Ureter (tissue), 1 donor: ENCODE data around the gene PLSCR3. TPM values are rescaled to one million over a fixed set of nuclear protein-coding genes. Genes with fewer than 3 reads are reported as not detected.

ENCODE experiments used
- DNase-seq: peaks from one replicate; pipeline ENCODE4 v3.0.0-alpha.2; 2020; ENCODE audit warnings: low spot score
- total RNA-seq: library from RNA; stranded (reverse); gene quantifications from one replicate; pipeline ENCODE4 v1.2.4, GENCODE V29; 2023
- donor health status: DM: yes; HTN: yes; CAD: no.

PLSCR3 gene
- total RNA-seq = 43.0 TPM

DNA sequence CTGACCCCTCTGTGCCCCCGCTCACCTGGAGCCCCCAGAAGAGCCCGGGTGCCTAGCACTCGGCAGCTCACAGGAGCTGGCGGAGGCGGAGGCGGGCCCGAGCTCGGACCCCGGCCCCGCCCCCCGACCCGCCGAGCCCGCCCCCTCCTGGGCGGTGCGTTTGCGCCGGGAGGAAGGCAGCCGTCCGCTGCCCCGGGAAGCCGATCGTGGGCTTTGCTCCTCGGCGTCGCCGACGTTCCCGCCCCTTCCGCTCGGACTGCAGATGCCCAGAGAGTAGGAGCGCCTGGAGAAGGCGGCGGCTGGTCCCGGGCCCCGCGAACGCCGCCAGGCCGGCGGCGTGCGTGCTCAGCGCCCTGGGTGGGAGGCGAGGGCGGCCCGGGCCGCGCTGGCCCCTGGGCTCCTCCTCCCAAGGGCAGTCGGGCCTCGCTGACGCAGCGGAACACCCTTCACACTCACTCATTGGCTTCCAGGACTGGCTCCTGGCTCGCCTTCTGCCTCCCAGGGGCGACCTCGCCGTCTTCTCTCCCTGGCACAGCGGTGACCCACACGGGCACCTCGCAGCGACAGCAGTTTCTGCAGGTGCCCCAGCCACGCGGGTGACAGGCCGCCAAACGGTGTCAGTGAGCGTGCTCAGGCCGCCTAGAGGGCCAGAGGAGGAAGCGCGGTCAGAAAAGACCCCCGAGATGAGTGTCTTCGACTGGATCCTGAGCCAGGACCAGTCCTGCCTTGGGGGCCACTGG is at the start of gene PLSCR3:
PLSCR3 (minus strand) TSS at position 74 of the 740 bp plus-strand sequence. CDS start 415 bp downstream, outside the sequence.
- peak; percentile 90 for DNase-seq

DNA sequence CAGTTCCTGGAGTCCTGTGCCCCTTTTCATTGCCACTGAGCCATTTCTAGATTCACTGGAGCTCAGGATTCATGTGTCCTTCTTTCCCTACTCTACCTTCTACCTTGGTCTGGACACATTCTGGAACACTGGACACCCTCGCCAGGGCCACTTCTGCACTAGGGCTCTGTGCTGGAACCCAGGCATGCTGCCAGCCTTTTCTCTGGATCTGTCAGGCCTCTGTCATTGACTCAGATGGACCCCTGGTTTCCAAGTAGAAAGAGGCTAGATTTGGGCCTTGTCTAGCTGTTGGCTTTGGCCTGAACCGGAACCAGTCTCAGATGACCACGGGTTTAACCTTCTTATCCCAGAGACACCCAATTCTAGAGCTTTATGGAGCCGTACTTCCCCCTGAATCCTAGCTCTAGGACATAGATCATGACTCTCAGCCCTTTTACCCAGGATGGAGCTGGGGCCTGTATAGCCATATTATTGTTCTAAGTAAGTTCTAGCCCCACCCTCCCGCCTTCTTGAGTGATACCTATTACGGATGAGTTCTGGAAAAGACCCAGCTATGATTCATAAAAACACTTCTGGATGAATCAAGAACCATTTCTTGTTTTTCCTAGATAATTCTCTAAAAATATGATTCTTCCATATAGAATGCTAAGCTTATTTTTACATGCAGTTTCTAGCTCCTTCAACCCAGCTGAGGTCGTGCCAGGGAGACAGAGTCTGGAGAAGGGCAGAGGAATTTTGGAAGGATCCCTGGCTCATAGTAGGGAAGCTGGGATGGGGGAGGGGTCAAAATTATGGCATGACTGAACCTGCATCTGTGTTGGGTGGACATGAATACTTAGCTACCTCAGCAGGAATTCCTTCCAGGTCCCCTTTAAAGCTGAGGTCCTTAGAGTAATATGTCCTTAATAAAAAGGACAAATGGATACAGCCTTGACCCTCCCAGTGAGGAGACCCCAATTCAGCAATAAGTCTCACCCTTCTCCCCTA is 49.5 kb upstream of the PLSCR3 start:
- DNase-seq = no peak

DNA sequence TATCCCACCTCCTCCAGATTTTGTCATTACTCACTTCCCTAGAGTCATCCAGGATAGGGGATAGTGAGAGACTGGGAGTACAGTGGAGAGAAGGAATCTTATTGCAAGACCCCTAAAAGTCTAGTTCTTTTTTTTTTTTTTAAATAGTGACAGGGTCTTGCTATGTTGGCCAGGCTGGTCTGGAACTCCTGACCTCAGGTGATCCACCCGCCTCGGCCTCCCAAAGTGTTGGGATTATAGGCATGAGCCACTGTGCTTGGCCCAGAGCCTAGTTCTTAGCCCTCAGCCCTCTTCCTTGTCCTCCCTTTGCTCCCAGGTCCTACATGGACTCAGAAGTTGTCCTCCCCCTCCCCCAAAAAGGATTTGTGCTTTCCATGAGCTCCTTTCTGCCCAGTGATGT is 47.8 kb upstream of the PLSCR3 start:
- no peak for DNase-seq

DNA sequence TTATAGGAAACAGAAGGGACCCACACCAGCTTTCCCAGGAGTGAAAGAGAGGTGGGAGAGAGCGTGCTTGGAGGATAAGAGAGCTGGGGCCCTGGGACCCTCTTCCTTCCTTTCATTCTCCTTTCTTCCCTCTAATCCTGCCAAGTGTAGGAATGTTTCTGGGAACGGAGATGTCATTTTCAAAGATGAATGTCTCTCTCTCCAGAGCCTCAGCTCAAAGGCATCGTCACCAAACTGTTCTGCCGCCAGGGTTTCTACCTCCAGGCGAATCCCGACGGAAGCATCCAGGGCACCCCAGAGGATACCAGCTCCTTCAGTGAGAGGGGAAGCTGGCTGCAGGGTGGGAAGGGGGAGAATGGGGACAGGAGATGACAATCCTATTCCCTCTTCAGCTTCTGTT is 46.9 kb upstream of the PLSCR3 start:
- DNase-seq = no peak

DNA sequence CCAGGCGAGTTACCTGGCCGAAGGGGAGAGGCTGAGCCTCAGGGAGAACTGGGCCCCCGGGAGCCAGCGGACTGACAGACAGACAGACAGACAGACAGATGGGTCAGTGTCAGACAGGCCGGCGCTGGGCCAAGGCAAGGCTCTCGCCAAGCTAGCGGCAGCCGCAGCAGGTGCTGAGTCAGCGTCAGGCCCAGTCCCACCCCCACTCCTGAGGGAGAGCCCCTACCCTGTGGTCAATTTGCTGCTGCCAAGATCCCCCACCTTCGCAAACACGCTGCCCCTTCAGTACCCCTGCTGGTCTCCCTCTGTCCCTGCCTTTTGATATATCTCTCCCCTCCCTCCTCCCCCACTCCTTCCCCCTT is 46.5 kb upstream of the PLSCR3 start:
- no peak for DNase-seq

DNA sequence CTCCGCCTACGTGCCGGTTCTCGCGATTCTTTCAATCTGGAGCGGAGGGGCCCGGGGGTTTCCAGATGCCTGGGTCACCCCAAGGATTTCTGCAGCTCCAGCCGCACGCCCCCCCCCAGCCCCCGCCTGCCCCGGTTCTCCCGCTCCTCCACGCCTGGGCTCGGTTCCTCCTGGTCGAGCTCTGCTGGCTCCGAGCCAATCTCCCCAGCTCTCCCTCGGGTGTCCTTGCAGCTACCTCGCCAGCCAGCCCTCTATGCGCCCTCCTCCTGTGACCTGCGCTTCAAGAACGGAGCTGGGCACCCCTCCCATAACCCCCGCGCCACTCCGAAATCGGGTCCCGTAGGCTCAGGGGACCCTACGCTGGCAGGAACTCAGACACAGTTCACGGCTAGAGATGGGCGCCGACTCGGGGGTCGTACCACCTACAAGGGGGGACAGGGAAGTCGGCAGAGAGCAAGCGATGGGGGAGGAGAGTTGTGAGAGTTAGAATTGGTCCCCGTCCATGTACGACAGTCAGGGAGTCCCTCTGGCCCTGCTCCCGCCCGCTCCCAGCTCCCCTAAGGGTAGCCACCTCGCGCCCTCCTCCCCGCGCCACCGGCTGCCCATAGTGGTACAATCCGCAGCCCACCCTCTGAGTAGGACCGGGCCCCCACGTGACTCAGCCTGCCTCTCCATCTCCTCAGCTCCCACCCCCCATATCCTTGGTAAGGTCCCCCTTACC is 45.9 kb upstream of the PLSCR3 start:
- peak; percentile 65 for DNase-seq

DNA sequence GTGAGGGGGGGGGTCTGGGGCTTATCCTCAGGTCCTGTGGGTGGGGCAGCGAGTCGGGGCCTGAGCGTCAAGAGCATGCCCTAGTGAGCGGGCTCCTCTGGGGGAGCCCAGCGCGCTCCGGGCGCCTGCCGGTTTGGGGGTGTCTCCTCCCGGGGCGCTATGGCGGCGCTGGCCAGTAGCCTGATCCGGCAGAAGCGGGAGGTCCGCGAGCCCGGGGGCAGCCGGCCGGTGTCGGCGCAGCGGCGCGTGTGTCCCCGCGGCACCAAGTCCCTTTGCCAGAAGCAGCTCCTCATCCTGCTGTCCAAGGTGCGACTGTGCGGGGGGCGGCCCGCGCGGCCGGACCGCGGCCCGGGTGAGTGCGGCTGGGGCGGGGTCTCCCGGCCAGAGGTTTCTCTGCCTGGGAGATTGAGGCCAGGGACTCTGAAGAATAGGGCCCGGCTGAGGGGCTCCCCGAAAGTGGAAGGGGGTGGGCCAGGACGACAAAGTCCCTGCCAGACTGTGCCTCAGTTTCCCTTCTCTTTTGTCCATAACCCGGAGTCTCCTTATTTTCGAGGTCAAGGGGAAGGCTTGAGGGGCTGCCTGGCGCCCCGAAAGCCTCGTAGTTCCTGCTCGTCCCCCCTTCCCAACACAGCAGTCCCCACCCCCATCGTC is 45.3 kb upstream of the PLSCR3 start, which contains the start of gene FGF11:
FGF11 (plus strand) TSS at position 51 of the 651 bp plus-strand sequence; CDS start at position 160, 109 bp downstream.
- no peak for DNase-seq

DNA sequence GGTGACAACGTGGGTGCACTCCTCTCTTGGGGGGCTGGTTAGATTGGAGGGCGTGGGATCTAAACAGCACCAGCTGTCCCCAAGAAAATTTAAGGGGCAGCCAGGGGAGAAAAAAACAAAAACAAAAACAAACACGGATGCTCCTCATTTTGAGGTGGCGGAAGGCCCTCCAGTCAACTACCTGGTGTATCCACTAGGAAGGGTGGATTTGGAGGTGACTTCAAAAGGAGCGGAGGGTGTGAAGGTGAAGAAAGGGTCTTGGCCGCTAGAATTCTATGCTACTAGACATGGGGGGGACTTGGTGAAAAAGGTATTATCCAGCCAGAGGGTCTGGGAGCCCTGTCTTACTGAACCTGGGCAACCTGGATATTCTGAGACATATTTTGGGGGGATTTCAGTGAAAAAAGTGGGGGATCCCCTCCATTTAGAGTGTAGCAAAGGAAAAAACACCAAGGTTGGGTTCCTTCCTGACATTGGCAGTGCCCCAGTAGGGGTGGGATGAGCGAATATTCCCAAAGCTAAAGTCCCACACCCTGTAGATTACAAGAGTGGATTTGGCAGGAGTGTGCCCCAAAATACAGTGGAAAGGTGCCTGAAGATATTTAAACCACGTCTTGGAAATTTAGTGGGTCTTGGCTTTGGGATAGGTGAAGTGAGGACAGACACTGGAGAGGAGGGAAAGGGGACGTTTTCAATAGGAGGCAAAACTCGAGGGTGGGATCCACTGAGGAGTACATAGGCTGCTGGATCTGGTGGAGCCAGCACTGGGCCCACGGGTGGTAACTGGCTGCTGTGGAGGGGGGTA is 44.5 kb upstream of the PLSCR3 start:
- no peak for DNase-seq

DNA sequence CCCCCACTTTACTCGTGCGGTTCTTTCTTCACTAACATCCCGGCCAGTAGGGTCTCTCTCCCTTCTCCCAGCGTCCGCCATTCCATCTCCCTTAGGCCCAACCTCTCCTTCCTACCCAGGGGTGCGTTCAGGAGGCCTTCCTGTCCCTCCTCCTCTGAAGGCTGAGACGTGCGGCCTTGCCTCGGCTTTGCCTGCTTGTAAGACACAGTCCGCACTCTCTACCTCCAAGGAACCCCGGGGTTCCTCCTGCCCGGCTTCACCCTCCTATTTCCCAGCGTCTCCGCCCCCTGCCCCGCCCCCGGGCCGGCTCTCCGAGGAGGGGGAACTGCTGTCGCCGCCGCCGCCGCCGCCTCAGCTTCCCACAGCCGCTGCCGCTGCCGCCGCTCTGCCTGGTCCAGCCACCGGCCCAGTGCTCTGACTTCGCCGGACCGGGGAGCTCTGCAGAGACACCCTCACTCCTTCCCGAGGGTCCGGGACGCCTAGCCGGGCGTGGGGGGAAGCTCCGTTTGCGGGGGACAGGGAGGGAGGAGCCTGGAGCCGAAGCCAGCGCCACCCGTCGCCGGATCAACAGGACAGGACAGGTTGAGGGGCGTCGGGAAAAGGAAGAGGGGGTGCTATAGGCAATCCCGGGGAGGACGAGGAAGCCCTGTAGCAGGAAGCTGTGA is 43.8 kb upstream of the PLSCR3 start:
- peak; percentile 69 for DNase-seq

DNA sequence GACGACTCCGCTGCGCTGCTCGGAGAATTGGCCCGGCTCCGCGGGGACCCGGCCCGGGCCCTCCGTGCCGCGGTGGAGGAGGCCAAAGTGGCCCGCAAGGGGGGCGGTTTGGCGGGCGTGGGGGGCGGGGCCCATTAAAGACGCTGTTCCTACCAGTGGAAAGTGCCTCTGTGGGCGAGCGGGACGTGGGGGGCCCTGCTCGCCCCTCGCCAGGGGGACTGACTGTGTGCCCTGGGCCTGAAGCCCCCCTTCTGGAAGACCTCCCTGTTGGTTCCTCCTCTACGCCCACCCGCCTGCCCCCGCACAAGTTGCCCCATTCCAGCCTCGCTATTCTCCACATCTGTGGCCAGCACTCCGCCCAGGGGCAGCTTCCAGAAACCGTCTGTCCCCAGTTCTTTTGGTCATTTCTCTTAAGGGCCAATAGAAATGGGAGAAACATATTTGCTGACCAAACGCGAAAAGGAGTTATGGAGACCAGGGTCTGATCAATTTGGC is 43.1 kb upstream of the PLSCR3 start:
- no peak for DNase-seq

DNA sequence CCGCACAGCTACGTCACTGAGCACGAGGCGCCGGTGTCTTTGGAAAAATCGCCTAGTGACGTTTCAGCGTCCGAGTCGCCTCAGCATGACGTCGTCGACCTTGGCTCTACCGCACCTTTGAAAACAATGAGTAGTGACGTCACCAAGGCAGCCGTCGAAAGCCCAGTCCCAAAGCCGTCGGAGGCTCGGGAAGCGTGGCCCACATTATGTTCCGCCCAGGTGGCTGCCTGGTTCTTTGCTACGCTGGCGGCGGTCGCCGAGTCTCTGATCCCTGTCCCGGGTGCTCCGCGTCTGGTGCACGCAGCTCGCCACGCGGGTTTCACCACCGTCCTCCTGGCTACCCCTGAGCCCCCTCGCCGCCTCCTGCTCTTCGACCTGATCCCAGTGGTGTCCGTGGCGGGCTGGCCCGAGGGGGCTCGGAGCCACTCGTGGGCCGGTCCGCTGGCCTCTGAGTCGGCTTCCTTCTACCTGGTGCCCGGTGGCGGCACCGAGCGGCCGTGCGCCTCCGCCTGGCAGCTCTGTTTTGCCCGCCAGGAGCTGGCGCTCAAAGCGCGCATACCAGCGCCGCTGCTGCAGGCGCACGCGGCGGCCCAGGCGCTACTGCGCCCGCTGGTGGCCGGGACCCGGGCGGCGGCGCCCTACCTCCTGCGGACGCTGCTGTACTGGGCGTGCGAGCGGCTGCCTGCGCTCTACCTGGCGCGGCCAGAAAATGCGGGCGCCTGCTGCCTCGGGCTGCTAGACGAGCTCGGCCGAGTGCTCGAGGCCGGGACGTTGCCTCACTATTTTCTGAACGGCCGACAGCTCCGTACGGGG is 42.4 kb upstream of the PLSCR3 start:
- DNase-seq = peak; percentile 82

DNA sequence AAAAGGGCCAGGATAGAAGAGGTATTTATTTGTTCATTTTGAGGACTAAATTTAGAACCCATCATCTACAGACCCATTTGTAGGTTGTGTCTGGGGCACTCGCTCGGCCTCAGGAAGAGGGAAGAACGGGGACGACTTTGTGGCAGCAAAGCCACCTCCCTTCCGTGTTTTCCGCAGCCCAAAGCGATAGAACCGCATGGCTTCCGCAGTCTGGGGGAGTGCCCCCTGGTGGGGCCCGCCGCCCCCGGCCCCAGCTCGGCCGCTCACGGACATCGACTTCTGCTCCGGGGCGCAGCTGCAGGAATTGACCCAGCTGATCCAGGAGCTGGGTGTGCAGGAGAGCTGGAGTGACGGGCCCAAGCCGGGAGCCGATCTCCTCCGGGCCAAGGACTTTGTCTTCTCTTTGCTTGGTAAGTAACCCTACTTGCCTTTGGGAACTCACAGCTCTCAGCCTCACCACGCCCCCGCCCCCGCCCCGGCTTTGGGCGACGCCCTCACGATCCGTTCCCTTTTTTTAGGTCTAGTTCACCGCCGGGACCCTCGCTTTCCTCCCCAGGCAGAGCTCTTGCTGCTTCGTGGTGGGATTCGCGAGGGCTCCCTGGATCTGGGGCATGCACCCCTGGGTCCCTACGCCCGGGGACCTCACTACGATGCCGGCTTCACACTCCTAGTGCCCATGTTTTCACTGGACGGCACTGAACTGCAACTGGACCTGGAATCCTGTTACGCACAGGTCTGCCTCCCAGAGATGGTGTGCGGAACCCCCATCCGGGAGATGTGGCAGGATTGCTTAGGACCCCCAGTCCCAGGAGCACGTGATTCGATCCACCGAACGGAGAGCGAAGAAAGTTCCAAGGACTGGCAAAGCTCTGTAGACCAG is 41.6 kb upstream of the PLSCR3 start:
- peak; percentile 67 for DNase-seq

DNA sequence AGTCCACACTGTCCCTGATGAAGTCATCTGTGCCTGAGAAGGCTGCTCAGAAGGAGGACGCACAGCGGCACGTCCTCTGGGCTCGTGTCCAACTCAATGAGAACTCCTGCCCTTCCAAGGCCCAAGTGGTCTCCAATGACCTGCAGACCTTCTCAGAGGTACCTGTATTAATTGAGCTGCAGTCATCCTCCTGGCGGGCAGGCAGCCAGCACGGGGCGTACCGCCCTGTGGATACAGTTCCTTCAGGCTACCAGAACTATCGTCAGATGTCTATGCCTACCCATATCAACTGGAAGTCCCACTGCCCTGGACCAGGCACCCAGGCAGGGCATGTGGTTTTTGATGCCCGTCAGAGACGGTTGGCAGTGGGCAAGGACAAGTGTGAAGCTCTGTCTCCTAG is 38.0 kb upstream of the PLSCR3 start:
- no peak for DNase-seq

DNA sequence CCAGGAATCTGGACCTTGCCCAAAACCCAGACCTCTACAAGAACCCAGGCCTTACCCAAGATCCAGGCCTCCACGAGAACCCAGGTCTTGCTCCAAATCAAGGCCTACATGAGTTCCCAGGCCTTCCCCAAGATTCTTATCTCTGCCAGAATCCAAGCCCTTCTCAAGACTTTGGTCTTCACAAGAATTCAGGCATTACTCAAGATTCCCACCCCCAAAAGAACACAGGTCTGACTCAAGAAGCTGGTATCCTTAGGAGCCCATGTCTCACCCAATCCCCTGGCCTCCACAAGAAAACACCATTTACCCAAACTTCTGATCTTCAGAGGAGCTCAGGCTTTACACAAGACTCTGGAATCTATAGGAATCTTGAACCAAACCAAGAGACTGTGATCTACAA is 36.9 kb upstream of the PLSCR3 start:
- DNase-seq = no peak

DNA sequence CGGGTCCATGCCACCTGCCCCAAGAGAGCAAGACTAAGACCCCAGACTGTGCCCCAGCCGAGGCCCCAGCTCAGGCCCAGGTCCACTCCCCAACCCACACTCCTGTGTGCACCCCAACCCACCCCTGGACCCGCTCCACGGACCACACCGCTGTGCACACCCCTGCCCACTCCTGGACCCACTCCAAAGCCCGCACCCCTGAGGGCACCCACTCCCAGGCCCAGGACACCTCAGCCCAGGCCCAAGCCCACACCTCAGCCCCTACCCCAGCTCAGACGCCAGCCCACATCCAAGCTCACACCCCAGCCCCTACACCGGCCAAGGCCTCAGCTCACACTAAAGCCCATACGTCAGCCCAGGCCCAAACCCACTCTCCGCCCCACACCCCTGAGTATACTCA is 35.4 kb upstream of the PLSCR3 start:
- no peak for DNase-seq

DNA sequence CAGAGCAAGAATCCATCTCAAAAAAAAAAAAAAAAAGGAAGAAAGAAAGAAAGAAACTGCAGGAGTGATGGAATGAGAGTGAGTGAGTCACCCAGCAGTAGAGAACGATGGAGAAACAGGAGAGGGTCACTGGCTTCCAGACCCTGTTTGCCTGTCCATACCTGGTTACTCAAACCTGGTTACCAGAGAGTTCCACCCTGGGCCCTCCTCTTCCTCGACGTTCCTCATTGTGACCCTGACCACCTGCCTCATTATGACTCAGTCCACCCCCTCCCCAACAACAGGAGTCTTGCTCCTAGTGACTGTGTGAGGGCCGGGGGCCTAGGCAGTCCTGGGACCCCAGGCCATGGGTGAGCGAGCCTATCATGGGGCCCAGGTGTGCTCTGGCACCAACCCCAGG is 34.2 kb upstream of the PLSCR3 start, which contains the start of gene SPEM3:
SPEM3 (plus strand) TSS at position 301 of the 400 bp plus-strand sequence; CDS start at position 347, 46 bp downstream.
- DNase-seq = no peak

DNA sequence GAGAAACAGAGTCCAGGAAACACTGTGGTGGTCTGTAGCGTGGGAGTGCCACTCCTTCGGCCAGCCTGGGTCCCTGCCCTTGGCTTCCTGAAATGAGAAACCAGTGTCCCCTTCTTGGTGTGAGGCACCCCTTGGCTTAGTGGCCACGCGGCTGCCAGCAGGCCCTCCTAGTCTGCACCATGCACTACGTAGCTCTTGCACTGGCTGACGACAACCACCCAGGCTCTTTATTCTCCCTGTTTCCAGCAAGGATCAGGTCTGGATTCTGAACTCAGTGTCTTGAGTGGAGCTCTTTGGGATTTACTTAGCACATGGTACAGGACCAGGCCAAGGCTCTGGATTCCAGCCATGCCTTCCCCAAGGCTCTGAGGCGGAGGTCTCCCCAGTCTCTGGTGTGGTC is 33.2 kb upstream of the PLSCR3 start:
- DNase-seq = no peak
